ENCODE data around the gene ATRAID. TPM values are rescaled to one million over a fixed set of nuclear protein-coding genes. Genes with fewer than 3 reads are reported as not detected.
A peak's percentile ranks its signal among the peaks of the same experiment; 100 is the strongest.

ATRAID gene
- total and polyA plus RNA-seq, 10 of the 15 experiments (the other 5 are each of a cell fraction or from before 2014, with no cell fraction given): 65.6 to 180 (median 120) TPM

- TF ChIP-seq, protein P1, sequence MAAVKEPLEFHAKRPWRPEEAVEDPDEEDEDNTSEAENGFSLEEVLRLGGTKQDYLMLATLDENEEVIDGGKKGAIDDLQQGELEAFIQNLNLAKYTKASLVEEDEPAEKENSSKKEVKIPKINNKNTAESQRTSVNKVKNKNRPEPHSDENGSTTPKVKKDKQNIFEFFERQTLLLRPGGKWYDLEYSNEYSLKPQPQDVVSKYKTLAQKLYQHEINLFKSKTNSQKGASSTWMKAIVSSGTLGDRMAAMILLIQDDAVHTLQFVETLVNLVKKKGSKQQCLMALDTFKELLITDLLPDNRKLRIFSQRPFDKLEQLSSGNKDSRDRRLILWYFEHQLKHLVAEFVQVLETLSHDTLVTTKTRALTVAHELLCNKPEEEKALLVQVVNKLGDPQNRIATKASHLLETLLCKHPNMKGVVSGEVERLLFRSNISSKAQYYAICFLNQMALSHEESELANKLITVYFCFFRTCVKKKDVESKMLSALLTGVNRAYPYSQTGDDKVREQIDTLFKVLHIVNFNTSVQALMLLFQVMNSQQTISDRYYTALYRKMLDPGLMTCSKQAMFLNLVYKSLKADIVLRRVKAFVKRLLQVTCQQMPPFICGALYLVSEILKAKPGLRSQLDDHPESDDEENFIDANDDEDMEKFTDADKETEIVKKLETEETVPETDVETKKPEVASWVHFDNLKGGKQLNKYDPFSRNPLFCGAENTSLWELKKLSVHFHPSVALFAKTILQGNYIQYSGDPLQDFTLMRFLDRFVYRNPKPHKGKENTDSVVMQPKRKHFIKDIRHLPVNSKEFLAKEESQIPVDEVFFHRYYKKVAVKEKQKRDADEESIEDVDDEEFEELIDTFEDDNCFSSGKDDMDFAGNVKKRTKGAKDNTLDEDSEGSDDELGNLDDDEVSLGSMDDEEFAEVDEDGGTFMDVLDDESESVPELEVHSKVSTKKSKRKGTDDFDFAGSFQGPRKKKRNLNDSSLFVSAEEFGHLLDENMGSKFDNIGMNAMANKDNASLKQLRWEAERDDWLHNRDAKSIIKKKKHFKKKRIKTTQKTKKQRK (IDR thresholded peaks at IDR 0.05; ENCODE audit: low read depth, low read length): no peak
- no peak for TF ChIP-seq EZH2 (IDR thresholded peaks at IDR 0.05; ENCODE audit: borderline replicate concordance, control insufficient read depth, low read depth, low read length)
- no peak for TF ChIP-seq SUZ12 (IDR thresholded peaks at IDR 0.05; ENCODE audit: unreplicated experiment)
- TF ChIP-seq SRF (IDR thresholded peaks at IDR 0.05; ENCODE audit: low read depth in 2 of 2, low read length in 2 of 2): no peak
- TF ChIP-seq HDAC2 (IDR thresholded peaks at IDR 0.05): no peak
- no peak for TF ChIP-seq POLR2AphosphoS2 (IDR thresholded peaks at IDR 0.05; ENCODE audit: low read depth, low read length)
- TF ChIP-seq ZNF384 (IDR thresholded peaks at IDR 0.05; ENCODE audit: borderline replicate concordance, low read depth, low read length): no peak
- peak; percentile 4; the same call in 1 of the 2 replicates for TF ChIP-seq LARP7 (IDR thresholded peaks at IDR 0.05)
- no peak for TF ChIP-seq JUND (IDR thresholded peaks at IDR 0.05; ENCODE audit: low read depth, low read length)
- TF ChIP-seq RUNX3 (IDR thresholded peaks at IDR 0.05; ENCODE audit: low read length): peak; percentile 28; the same call in 1 of the 2 replicates
Measured at GRCh38 chr2:27212626-27213471, 1.0 kb downstream of the ATRAID start (continued).

Measured in GM12878 (cell line).